Measurements from ENCODE around the gene ZNF581.

The ZNF581 gene

DNA sequence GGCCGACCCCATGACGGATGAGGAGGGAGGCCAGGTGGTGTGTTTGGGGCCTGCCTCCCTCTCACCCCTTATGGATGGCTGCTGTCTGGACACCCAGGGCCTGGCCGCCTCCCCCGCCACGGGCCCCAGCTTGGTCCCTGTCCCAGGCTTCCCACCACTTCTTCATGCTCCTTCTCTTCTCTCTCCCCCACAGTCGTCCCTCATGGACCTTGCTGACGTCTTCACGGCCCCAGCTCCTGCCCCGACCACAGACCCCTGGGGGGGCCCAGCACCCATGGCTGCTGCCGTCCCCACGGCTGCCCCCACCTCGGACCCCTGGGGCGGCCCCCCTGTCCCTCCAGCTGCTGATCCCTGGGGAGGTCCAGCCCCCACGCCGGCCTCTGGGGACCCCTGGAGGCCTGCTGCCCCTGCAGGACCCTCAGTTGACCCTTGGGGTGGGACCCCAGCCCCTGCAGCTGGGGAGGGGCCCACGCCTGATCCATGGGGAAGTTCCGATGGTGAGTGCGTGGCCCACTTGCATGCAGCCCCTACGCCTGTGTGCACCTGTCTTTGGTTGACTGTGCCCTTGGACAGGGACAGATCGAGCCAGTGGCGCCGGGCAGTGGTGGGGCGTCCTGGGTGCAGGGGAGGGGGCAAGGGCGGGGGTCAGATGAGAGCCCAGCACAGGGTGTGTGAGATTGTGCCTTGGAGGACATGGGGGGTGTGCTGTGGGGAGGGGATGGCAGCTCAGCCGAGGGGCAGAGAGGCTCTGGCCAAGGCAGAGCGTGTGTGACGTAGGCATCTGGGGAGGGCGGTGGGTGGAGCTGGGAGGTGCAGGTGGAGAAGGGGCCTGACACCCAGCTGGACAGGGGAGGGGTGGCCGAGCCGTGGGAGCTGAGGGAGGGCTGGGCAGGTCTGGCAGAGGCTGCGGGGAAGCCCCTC is 48.4 kb downstream of the ZNF581 start:
- H3K4me3 ChIP-seq (replicated peaks; ENCODE audit: insufficient read depth, low read length), result no peak overlapping the region
- TF ChIP-seq, protein P1, sequence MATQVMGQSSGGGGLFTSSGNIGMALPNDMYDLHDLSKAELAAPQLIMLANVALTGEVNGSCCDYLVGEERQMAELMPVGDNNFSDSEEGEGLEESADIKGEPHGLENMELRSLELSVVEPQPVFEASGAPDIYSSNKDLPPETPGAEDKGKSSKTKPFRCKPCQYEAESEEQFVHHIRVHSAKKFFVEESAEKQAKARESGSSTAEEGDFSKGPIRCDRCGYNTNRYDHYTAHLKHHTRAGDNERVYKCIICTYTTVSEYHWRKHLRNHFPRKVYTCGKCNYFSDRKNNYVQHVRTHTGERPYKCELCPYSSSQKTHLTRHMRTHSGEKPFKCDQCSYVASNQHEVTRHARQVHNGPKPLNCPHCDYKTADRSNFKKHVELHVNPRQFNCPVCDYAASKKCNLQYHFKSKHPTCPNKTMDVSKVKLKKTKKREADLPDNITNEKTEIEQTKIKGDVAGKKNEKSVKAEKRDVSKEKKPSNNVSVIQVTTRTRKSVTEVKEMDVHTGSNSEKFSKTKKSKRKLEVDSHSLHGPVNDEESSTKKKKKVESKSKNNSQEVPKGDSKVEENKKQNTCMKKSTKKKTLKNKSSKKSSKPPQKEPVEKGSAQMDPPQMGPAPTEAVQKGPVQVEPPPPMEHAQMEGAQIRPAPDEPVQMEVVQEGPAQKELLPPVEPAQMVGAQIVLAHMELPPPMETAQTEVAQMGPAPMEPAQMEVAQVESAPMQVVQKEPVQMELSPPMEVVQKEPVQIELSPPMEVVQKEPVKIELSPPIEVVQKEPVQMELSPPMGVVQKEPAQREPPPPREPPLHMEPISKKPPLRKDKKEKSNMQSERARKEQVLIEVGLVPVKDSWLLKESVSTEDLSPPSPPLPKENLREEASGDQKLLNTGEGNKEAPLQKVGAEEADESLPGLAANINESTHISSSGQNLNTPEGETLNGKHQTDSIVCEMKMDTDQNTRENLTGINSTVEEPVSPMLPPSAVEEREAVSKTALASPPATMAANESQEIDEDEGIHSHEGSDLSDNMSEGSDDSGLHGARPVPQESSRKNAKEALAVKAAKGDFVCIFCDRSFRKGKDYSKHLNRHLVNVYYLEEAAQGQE (IDR thresholded peaks at IDR 0.05; ENCODE audit: insufficient replicate concordance, low read depth), result no peak
- TF ChIP-seq, protein P2, sequence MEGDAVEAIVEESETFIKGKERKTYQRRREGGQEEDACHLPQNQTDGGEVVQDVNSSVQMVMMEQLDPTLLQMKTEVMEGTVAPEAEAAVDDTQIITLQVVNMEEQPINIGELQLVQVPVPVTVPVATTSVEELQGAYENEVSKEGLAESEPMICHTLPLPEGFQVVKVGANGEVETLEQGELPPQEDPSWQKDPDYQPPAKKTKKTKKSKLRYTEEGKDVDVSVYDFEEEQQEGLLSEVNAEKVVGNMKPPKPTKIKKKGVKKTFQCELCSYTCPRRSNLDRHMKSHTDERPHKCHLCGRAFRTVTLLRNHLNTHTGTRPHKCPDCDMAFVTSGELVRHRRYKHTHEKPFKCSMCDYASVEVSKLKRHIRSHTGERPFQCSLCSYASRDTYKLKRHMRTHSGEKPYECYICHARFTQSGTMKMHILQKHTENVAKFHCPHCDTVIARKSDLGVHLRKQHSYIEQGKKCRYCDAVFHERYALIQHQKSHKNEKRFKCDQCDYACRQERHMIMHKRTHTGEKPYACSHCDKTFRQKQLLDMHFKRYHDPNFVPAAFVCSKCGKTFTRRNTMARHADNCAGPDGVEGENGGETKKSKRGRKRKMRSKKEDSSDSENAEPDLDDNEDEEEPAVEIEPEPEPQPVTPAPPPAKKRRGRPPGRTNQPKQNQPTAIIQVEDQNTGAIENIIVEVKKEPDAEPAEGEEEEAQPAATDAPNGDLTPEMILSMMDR (IDR thresholded peaks at IDR 0.05; ENCODE audit: insufficient read depth, low read length), result no peak
- no peak for TF ChIP-seq SPI1 (IDR thresholded peaks at IDR 0.05; ENCODE audit: borderline replicate concordance, low read depth)
- no peak for TF ChIP-seq POLR2AphosphoS5 (IDR thresholded peaks at IDR 0.05; ENCODE audit: low read depth)
- TF ChIP-seq GABPA (IDR thresholded peaks at IDR 0.05; ENCODE audit: low read depth), result no peak
- no peak overlapping the region for H3K27ac ChIP-seq (replicated peaks)
- DNase-seq (ENCODE audit: low read depth in 1 of 2, low spot score in 1 of 2), result no peak
- no peaks in the 10 kb centered on the region for H3K27me3 ChIP-seq (ENCODE audit: insufficient read depth, poor library complexity, severe bottlenecking)

DNA sequence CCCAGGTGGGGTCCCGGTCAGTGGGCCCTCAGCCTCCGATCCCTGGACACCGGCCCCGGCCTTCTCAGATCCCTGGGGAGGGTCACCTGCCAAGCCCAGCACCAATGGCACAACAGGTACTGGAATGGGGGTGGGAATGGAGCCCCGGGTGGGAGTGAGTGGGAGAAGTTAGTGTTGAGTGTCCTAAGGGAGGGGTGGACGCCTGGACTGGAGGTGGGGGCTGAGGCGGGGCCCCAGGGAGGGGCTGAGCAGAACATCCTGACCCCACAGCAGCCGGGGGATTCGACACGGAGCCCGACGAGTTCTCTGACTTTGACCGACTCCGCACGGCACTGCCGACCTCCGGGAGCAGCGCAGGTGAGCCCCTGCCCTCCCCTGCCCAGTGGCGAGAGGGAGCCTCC is 49.2 kb downstream of the ZNF581 start:
- Histone ChIP-seq H3K4me3 (replicated peaks; ENCODE audit: insufficient read depth, low read length) (no peak overlapping the region), H3K27ac (replicated peaks) (no peak overlapping the region), H3K27me3 (ENCODE audit: insufficient read depth, poor library complexity, severe bottlenecking) (no peaks in the 10 kb centered on the region)
- TF ChIP-seq GABPA (IDR thresholded peaks at IDR 0.05; ENCODE audit: low read depth) (no peak), POLR2AphosphoS5 (IDR thresholded peaks at IDR 0.05; ENCODE audit: low read depth) (no peak), SPI1 (IDR thresholded peaks at IDR 0.05; ENCODE audit: borderline replicate concordance, low read depth) (no peak)
- TF ChIP-seq, protein P2 (IDR thresholded peaks at IDR 0.05; ENCODE audit: insufficient read depth, low read length), result no peak
- TF ChIP-seq, protein P1 (IDR thresholded peaks at IDR 0.05; ENCODE audit: insufficient replicate concordance, low read depth), result no peak
- no peak for DNase-seq (ENCODE audit: low read depth in 1 of 2, low spot score in 1 of 2)

DNA sequence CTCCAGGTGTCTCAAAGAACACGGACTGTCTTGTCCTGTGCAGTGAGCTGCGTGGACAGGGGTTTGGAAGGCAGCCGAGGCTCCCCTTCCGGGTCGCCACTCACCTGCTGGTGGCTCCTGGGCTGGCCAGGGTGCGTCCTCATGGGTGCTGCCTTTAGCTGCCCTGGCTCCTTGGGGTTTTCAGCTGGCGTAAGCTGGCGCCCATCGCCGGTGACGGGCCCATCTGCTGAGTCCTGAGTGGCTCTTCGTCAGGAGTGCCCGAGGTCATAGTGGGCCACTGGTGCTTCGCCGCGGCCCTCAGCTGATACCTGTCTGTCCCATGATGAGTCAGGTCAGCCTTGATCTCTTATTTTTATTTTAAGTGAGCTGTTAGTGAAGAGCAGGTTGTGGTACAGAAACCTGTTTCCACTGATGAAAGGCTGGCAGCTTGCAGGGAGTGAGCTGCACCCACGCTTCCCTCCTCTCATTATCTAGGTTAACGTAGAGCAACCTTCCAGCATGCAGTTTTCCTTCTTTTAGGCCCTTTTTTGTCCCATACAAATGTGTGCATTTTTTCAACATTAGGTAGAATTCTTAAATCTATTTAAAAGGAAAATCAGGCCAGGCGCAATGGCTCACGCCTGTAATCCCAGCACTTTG is 50.0 kb downstream of the ZNF581 start:
- no peak for TF ChIP-seq POLR2AphosphoS5 (IDR thresholded peaks at IDR 0.05; ENCODE audit: low read depth)
- no peaks in the 10 kb centered on the region for H3K27me3 ChIP-seq (ENCODE audit: insufficient read depth, poor library complexity, severe bottlenecking)
- no peak for DNase-seq (ENCODE audit: low read depth in 1 of 2, low spot score in 1 of 2)
- H3K27ac ChIP-seq (replicated peaks), result no peak overlapping the region
- no peak overlapping the region for H3K4me3 ChIP-seq (replicated peaks; ENCODE audit: insufficient read depth, low read length)

DNA sequence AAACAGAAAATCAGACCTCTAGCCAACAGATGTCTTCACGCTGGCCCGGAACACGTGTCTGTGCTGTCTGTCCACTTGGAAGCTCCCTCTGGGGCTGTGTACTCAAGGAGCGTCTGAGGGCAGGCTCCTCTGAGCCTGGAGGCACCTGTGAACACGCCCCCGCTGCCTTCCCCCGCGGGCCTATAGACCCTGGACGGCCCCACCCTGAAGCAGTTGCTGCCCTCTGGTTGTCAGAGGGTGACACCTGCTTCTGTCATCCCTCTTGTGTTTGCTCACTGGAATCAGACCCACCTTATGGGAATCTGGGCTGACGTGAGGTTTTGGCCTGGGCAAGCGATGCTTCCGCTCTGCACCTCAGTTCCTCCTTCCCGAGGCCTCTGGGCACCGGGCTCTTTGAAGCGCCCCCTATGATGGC is 50.8 kb downstream of the ZNF581 start:
- DNase-seq (ENCODE audit: low read depth in 1 of 2, low spot score in 1 of 2), result no peak
- H3K27ac ChIP-seq (replicated peaks), result no peak overlapping the region
- no peak for TF ChIP-seq POLR2AphosphoS5 (IDR thresholded peaks at IDR 0.05; ENCODE audit: low read depth)
- no peak for TF ChIP-seq SPI1 (IDR thresholded peaks at IDR 0.05; ENCODE audit: borderline replicate concordance, low read depth)
- no peak for TF ChIP-seq GABPA (IDR thresholded peaks at IDR 0.05; ENCODE audit: low read depth)
- TF ChIP-seq, protein P1 (IDR thresholded peaks at IDR 0.05; ENCODE audit: insufficient replicate concordance, low read depth), result no peak
- TF ChIP-seq, protein P2 (IDR thresholded peaks at IDR 0.05; ENCODE audit: insufficient read depth, low read length), result no peak
- no peaks in the 10 kb centered on the region for H3K27me3 ChIP-seq (ENCODE audit: insufficient read depth, poor library complexity, severe bottlenecking)
- no peak overlapping the region for H3K4me3 ChIP-seq (replicated peaks; ENCODE audit: insufficient read depth, low read length)
